Aorta (tissue), 5 donors: ENCODE data around the gene ZNF91. TPM values are rescaled to one million over a fixed set of nuclear protein-coding genes. Genes with fewer than 3 reads are reported as not detected.
"Not testable (repeated sequence)": the region's sequence is repeated elsewhere in the genome, so short reads cannot be mapped to it uniquely, and the experiment has no call there.

ENCODE experiments used
- ATAC-seq: fragments of 200-7000 bp; cut with Tn5 transposase; one replicate; pipeline ENCODE4 v1.9.1; 2022; ENCODE audit warnings: moderate library complexity; ENCODE audit not compliant: low FRiP score
- DNase-seq, 2 donors: peaks; one replicate each; pipeline ENCODE4 v3.0.0-alpha.2; 2020
- H3K27ac ChIP-seq, 2 donors: one replicate each; pipeline ENCODE4 v1.5.1; 2013; ENCODE audit warnings: low read length in 2 of 2, mild to moderate bottlenecking in 2 of 2, moderate library complexity in 2 of 2, control low read depth in 1 of 2, inconsistent platforms in 1 of 2, low read depth in 1 of 2
- H3K27me3 ChIP-seq, 2 donors: one replicate each; pipeline ENCODE4 v1.6.1; 2013; ENCODE audit warnings: control low read depth in 1 of 2, low read length in 1 of 2, mild to moderate bottlenecking in 1 of 2, moderate library complexity in 1 of 2; ENCODE audit not compliant: insufficient read depth in 2 of 2, control insufficient read depth in 1 of 2
- H3K36me3 ChIP-seq, 2 donors: one replicate each; pipeline ENCODE4 v1.6.1; 2013; ENCODE audit warnings: control low read depth in 1 of 2, low read length in 1 of 2, mild to moderate bottlenecking in 1 of 2; ENCODE audit not compliant: insufficient read depth in 2 of 2, control insufficient read depth in 1 of 2
- H3K4me1 ChIP-seq, 2 donors: one replicate each; pipeline ENCODE4 v1.6.1; 2013; ENCODE audit warnings: low read length in 2 of 2, control low read depth in 1 of 2, mild to moderate bottlenecking in 1 of 2, moderate library complexity in 1 of 2; ENCODE audit not compliant: insufficient read depth in 2 of 2, control insufficient read depth in 1 of 2
- H3K4me3 ChIP-seq, 2 donors: one replicate each; pipeline ENCODE4 v1.5.1; 2013; ENCODE audit warnings: low read length in 2 of 2, control low read depth in 1 of 2, mild to moderate bottlenecking in 1 of 2
- H3K9me3 ChIP-seq: one replicate; pipeline ENCODE4 v1.6.1; 2013; ENCODE audit warnings: mild to moderate bottlenecking, low read length; ENCODE audit not compliant: control insufficient read depth
- WGBS, 2 donors: extraction: QIAGEN DNeasy Blood & Tissue Kit; methylation state at CpG; one replicate each; pipeline ENCODE4 v1.1.7; 2013; 5-methylcytosine and 5-hydroxymethylcytosine counted together
- intact Hi-C, 2 donors: fragments of 100-400 bp; cut with DNase I; formaldehyde crosslinking; loops; one replicate each; pipeline versions ENCODE4 v1.14.2 to v1.15.0; 2022
- polyA plus RNA-seq, 2 donors: library from polyadenylated mRNA; stranded (reverse); fragments of 200-250 nt; gene quantifications; one replicate each; pipeline ENCODE4 v1.2.3, GENCODE V29; 2013
- total RNA-seq, 2 donors: library from RNA; stranded (reverse); fragmentation: NEBNext Ultra II Directional; extraction: Animal tissue kit (Norgen Biotek cat#: 25700); gene quantifications; one replicate each; pipeline ENCODE4 v1.2.1, GENCODE V29; 2021
- donor health status: healthy with polysubstance abuse.
- donor health status: Bipolar disorder and iron deficiency.
- donor health status: DM: no; HTN: no; CAD: no.
- donor health status: DM: no; HTN: no; CAD: no.
- donor health status: DM: yes; HTN: yes; CAD: no.

Gene ZNF91
- total and polyA plus RNA-seq, 4 donors = 7.1 to 63.6 (median 32.5) TPM

- WGBS, 2 donors = 93% methylated on average over 2 of the region's 2 CpGs
- H3K9me3 ChIP-seq = peaks cover 1% of the 10 kb centered on the region
- no peak for ATAC-seq
- no peak overlapping the region for H3K4me3 ChIP-seq
- intact Hi-C loops = no loop called here
- H3K27me3 ChIP-seq = no peaks in the 10 kb centered on the region
- no peaks in the 10 kb centered on the region for H3K36me3 ChIP-seq
- H3K4me1 ChIP-seq = no peaks in the 10 kb centered on the region
- DNase-seq = no peak
- H3K27ac ChIP-seq = no peak overlapping the region
Observed at GRCh38 chr19:23310729-23311211, 84.5 kb downstream of the ZNF91 start.

GRCh38 chr19:23309926-23310325 is 85.3 kb downstream of the ZNF91 start:
- H3K36me3 ChIP-seq = no peaks in the 10 kb centered on the region
- 93% methylated on average over 1 of the region's 1 CpG for WGBS, 2 donors
- H3K4me1 ChIP-seq = no peaks in the 10 kb centered on the region

DNA sequence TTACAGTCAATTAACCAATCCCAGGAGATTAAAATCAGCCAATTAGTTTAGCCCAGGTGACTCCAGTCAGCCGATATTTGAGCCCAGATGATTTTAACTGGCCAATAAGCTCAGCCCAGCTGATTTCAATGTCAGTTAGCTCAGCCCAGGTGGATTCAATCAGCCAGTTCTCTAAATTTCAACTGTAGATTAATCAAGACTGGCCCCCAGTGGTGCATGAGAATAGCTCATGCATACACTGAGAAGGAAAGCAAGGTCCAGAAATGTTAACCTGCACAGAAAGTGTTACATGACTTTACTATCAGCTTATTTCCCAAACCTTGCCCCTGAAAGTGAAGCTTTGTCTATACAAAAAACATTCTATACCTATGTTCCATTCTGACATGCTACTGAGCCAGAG is 89.7 kb downstream of the ZNF91 start:
- H3K27me3 ChIP-seq = no peaks in the 10 kb centered on the region
- intact Hi-C loops = no loop called here
- H3K4me1 ChIP-seq = no peaks in the 10 kb centered on the region
- no peak for ATAC-seq
- no peak for DNase-seq
- H3K27ac ChIP-seq = no peak overlapping the region
- H3K4me3 ChIP-seq = no peak overlapping the region
- WGBS, 2 donors = 62 to 73% methylated on average over 1 of the region's 1 CpG
- H3K9me3 ChIP-seq = peaks cover 5% of the 10 kb centered on the region
- no peaks in the 10 kb centered on the region for H3K36me3 ChIP-seq

More at GRCh38 chr19:23309926-23310325, 85.3 kb downstream of the ZNF91 start:
- no peak for ATAC-seq
- Histone ChIP-seq H3K4me3 (no peak overlapping the region), H3K27me3 (no peaks in the 10 kb centered on the region), H3K27ac (no peak overlapping the region), H3K9me3 (peaks cover 1% of the 10 kb centered on the region)
- intact Hi-C loops = no loop called here
- DNase-seq = no peak

GRCh38 chr19:23304238-23304637 is 91.0 kb downstream of the ZNF91 start:
- Histone ChIP-seq H3K9me3 (peaks cover 5% of the 10 kb centered on the region), H3K4me1 (no peaks in the 10 kb centered on the region), H3K4me3 (no peak overlapping the region), H3K27me3 (no peaks in the 10 kb centered on the region), H3K36me3 (no peaks in the 10 kb centered on the region), H3K27ac (no peak overlapping the region)
- intact Hi-C loops = no loop called here
- ATAC-seq = no peak
- WGBS, 2 donors = 94 to 95% methylated on average over 3 of the region's 3 CpGs
- no peak for DNase-seq

DNA sequence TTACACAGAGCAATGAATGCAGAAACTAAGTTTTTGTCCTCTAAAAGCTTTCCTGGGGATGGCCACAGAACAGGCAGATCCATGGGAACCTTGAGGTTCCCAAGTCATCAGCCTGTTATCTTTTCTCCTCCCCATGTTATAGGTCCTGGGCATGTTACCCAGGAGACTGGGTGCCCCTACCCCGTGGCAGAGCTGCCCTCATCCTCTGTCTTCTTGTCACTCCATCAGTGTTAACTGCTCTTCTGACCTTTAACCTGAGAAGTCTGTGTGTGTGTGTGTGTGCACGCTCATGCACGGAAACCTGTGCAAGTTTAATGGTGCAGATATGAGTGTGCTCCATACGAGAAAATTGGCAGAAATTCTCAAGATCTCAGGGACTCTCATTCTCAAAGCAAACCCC is 101.1 kb downstream of the ZNF91 start:
- WGBS, 2 donors = 72 to 74% methylated on average over 4 of the region's 4 CpGs
- H3K27ac ChIP-seq = no peak overlapping the region
- DNase-seq (no peak), ATAC-seq (no peak)
- H3K4me1 ChIP-seq = no peaks in the 10 kb centered on the region
- no peaks in the 10 kb centered on the region for H3K36me3 ChIP-seq
- no peaks in the 10 kb centered on the region for H3K9me3 ChIP-seq
- H3K4me3 ChIP-seq = no peak overlapping the region
- intact Hi-C loops = no loop called here
- H3K27me3 ChIP-seq = no peaks in the 10 kb centered on the region

- H3K4me3 ChIP-seq, H3K36me3 ChIP-seq, H3K9me3 ChIP-seq, ATAC-seq, DNase-seq, H3K4me1 ChIP-seq, H3K27ac ChIP-seq, intact Hi-C loops, H3K27me3 ChIP-seq: not testable (repeated sequence)
- 95 to 97% methylated on average over 26 of the region's 26 CpGs for WGBS, 2 donors
Observed at GRCh38 chr19:23289966-23290365, 105.3 kb downstream of the ZNF91 start.

Other genes starting within 250 kb of the ZNF91 start
- 1 to 10 TPM in 1 of 2 donors, under 1 TPM in 1; 0.94 to 2.6 TPM for gene ZNF724, start 145.1 kb downstream of the ZNF91 start, total RNA-seq
- gene ZNF724, start 145.1 kb downstream of the ZNF91 start, polyA plus RNA-seq = 1 to 10 TPM in 1 of 2 donors, not detected in 1; 2.8 TPM